DMS79 treated with DMSO at 0.1 percent for 48 hours (cell line): ENCODE results near the gene TMTC1.
"Not testable (repeated sequence)": the region's sequence is repeated elsewhere in the genome, so short reads cannot be mapped to it uniquely, and the experiment has no call there.

Source experiments
- DNase-seq: peaks from one replicate; lab custom pipeline; 2025; lab: John Stamatoyannopoulos, UW

The TMTC1 gene

DNA sequence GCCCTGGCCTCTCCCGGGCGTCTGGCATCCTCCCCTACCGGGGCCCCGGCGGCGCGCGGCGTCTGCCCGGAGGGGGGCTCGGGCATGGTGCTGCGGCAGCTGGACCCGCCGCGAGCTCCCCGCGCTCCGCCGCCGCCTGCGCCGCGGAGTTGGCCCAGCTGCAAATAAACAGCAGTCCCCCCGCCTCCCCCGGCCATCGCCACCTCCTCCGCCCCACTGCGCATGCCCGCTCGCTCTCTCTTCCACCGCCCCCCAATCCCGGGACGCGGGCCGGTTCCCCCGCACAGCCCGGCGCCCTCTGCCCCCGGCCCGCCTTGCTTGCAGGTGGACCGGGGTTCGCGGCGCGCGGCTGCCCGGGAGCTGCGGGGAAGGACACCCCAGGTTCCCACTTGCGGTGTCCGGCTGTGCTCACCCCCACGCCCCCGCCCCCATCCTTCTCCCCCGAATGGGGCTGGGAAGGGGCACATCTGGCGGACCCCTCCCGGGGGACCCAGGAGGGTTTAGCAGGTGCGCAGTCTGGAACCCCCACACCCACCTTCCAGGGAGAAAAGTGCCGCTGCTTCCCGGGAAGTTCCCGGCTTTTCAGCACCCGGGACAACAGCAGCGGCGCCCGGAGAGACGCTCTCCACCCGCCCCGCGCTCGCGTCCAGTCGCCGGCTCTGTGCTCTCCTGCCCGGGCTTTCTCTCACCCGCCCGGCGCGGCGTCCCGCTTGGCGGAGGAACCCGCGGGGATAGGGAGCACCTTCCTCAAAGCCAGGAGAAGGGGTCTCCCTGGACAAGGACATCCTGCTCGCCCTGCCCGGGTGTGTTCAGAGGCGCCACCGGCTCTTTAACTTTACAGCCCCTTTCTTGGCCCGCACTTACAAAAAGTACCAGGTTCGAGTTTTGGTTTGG is at the start of gene TMTC1:
Gene TMTC1, minus strand, starts transcription at position 170 of the 894 bp plus-strand sequence. CDS start 191 bp downstream, outside the sequence.
- peak; percentile 10 for DNase-seq

- no peak for DNase-seq
Observed at GRCh38 chr12:29831173-29831572, 47.4 kb upstream of the TMTC1 start.

GRCh38 chr12:29830391-29830790 is 46.6 kb upstream of the TMTC1 start:
- no peak for DNase-seq

DNA sequence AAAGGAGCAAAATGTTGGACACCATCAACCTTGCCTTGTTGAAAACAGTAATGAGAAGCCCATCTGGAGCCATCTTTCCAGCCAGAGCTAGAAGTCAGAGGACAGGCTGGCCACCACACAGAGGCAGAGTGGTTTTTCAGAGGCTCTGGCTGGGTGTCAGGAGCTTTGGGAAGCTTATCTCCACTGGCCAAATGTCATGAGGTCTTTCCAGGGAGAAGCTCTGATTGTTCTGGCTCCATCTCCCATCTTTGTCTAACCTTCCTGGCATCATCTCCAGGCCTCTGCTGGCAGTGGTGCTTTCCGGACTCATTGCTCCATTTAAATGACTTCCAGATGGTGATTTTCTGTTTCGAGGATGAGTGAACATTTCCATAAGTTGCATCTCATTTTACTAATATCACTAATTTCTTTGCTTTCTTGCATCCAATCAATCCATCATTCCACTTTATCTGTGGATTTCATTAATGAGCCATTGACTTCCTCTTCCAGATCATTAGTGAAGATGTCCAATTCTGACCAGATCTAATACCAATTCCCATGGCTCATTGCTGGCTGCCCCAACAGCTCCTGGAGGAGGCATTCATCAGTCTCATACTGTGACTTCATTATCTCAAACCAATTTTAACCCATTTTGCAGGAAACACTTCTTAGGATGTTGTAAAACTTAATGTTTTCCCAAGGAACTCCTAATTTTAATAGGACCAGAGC is 35.3 kb upstream of the TMTC1 start:
- DNase-seq = no peak

- no peak for DNase-seq
Observed at GRCh38 chr12:29816874-29817725, 33.4 kb upstream of the TMTC1 start.

- not testable (repeated sequence) for DNase-seq
Observed at GRCh38 chr12:29809616-29810361, 26.0 kb upstream of the TMTC1 start.

DNA sequence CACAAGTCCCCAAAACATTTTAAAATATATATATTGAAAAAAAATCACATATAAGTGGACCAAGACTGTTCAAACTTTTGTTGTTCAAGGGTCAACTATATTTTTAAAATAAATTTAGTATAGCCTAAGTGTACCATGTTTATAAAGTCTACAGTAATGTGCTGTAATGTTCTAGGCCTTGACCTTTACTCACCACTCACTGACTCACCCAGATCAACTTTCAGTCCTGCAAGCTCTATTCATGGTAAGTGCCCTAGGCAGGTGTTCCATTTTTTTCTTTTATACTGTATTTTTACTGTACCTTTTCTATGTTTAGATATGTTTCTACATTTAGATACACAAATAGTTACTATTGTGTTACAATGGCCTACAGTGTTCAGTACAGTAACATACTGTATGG is 23.4 kb upstream of the TMTC1 start:
- DNase-seq = no peak

- DNase-seq = no peak
Observed at GRCh38 chr12:29804019-29804418, 20.3 kb upstream of the TMTC1 start.

GRCh38 chr12:29799591-29799990 is 15.8 kb upstream of the TMTC1 start:
- no peak for DNase-seq

DNA sequence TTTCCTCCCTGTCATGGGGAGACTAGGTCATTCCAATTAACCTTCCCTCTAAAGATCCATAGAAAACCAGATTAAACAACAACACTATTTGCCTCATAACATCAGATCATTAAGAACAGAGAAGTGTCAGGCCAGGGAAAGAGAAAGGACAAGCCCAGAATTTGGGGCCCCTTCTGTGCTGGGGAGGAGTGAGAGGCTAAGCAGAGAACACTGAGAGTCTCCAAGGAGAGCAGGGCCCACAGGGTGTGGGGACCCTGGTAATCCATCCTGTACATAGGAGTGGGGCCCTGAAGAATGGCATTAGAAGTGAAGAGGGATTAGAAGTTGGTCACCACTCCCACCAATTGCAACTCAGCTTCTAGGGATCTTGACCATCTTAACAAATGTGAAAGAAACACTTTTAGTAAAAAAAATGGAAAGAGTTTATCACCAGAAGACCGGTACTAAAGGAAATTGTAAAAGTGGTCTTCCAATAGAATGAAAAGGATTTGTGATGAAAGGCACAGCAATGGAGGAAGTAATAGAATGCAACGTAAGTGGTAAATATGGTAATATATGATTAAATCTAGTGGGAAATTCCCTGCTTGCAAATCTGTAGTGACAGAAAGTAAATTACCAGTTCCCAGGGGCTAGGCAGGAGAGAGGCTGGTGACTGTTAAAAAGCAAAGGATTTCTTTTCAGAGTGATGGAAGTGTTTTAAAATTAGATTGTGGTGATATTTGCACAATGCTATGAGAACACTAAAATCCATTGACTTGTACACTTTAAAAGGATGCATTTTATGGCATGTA is 14.0 kb upstream of the TMTC1 start:
- DNase-seq = no peak

DNA sequence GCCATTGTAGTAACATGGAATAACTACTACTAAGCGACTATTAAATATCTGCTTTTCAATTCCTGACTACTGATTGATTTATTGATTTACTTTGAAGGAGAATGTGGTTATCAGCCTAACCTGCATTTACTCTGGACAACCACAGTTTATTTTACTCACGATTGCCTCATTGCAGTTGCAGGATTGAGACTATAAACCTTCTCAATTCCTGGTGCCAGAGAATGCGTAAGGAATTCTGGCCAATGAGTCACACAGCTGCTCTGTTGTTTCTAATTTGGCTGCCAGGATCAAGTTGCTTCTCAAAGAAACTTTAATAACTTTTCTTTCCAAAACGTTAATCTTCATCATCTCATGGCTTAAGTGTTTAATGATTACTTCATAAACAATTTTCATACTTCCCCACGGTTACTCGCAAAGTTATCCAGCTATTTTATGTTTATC is 13.1 kb upstream of the TMTC1 start:
- no peak for DNase-seq

DNA sequence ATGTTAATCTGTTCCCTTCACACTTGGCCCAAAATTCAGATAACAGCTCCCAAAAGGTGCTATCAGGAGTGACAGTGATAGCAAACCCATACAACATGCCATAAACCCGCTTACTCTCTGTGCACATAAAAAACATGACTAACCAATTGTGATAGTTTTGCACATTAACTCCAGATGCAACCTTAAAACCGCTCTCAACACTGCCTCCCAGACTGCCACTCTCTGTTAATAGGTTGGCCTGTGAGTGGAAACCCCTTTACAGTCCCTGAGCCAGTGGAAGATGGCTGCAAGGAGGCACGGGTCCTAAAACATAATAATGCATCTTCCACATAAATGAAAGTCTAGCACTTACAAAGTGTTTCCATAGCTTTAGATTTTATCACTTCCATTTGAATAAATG is 12.0 kb upstream of the TMTC1 start:
- DNase-seq = no peak

DNA sequence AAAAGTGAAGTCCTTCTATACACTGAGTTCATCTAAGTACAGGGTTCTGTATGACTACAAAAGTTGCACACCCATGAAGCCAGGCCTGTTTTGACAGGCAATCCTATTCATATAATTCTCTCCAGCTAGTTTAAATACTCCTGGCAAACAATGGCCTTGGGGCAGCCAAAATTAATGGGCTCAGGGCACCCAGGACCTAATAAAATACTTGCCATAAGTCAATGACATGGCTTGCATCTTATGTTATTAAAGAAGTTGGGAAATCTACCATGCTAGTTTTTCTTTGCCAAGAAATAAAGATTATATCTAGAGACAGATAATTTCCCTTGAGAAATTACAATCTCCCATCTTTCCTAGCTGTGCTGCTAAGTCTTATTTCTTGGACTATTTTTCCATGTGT is 11.1 kb upstream of the TMTC1 start:
- no peak for DNase-seq

GRCh38 chr12:29792853-29793252 is 9.1 kb upstream of the TMTC1 start:
- DNase-seq = no peak

- no peak for DNase-seq
Observed at GRCh38 chr12:29792132-29792531, 8.4 kb upstream of the TMTC1 start.

GRCh38 chr12:29782871-29783772 is 620 bp downstream of the TMTC1 start:
- DNase-seq = no peak

DNA sequence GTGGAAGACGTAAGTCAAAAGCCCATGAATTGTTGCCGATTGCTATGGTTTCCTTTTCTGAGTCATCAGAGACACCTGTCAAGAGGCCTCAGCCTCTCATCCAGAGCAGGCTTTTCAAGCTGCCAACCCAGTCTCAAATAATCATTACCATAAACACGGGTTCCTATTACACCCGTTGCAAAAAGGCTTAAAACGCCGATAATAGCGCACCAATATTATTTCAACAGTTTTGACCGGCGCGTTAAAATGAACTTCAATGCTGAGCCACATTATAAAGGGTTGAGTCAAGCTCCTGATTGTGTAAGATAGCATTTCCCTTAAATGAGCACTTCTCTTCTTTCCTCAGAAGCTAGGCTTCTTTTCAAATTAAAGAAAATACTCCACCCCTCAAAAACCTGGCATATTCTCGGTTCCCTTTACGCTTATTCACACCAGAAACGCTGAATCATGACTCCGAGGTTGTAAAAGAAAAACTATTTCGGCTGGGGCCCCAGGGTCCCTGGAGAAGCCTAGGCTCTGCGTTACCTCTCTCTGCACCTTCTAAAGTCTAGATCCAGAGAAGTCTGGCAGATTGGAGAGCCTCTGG is 1.4 kb downstream of the TMTC1 start:
- peak; percentile 9 for DNase-seq

DNA sequence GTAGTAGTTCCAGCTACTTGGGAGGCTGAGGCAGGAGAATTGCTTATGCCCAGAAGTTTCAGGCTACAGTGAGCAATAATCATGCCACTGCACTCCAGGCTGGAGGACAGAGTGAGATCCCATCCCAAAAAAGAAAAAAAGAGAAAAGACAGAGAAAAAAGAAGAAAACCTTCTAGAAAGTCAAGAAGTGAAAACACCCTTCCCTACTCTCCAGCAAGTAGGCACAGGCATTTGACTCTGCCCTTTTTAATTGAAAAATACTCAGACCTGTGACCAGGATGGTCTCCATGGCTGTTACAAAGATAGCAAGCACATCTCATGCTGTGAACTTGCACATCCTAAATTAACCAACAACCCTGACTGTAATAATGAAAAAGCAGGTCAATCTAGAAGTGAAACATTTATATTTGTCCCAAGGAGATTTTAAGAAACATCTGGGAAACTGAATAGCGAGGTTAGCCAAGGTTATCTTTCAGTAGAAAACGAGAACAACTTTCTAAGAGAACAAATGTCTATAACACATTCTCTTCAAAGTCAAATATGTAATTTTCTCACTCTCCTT is 2.0 kb downstream of the TMTC1 start:
- DNase-seq = no peak

DNA sequence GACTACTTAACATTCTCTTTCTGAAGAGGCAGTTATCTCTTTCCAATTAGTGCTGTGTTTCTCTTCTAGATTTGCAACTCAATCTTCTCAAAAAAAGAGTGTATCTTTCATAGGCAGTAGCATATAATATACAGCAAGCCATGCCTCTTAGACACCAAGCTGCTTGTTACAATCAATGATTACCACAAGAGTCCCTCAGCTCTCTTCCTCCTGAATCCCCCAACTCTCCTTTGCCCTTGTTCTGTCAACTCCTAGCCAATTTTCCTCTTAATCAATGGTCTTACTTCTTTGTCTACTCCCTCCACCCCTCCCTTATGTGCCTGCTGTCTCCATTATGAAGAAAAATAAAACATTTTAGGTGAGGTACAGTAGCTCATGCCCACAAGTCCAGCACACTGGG is 2.6 kb downstream of the TMTC1 start:
- DNase-seq = no peak
